Activated CD8-positive, alpha-beta memory T cell treated with anti-CD3 and anti-CD28 coated beads for 48 hours (primary cell): ENCODE results near the gene FOXP1.

ENCODE experiments used
- DNase-seq, 3 experiments: peaks; one replicate each; pipeline ENCODE4 v3.0.0-alpha.2; 2020; ENCODE audit warnings: low read depth in 2 of 3, low spot score in 2 of 3

FOXP1 gene

DNA sequence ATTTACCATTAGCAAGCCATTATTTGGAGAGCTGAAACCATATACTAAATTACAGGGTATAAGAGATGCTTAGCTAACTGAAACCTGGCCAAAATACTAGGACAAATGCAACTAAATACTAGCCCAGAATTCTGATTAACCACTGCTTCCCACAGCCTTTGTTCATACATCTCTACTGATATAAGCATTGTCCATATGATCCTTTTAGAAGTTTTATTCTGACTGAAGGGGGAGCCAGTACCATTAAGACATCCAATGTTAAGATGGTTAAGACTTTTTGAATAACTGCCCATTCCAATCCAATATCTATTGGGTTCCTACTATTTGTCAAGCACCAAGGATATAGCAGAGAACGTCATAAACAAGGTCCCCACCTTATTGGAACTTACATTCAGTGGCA is 421.3 kb downstream of the FOXP1 start:
- no peak for DNase-seq

DNA sequence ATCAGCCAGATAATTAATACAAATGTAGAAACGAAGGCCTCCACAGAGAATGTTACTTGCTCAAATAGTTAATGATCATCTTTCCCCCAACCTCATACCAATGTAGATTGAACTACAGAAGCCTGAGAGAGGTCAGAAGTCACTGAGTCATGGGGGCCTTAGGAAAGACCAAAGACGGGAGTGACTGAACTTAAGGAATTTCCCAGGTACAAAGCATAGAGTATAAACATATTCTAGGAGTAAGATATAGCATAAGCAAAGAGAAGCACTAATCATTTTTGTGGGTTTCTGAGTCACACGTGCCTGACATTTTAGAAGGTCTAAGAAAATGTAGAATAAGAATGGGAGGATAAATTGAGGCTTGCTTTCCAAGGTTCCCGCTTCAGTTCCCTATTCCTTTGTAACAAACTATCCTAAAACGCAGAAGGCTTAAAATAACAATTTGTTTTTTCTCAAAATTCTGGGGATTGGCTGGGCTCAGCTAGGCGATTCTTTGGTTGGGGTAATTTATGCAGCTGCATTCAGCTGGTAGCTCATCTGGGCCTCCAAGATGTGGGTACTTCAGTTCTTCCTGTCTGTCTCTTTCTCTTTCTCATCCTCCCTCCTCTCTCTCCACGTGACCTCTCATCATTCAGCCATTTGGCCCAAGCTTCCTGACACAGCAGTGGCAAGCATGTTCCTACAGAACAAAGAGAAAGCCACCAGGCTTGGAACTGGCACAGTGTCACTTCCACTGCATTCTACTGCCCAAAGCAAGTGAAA is 422.6 kb downstream of the FOXP1 start:
- DNase-seq, result no peak

DNA sequence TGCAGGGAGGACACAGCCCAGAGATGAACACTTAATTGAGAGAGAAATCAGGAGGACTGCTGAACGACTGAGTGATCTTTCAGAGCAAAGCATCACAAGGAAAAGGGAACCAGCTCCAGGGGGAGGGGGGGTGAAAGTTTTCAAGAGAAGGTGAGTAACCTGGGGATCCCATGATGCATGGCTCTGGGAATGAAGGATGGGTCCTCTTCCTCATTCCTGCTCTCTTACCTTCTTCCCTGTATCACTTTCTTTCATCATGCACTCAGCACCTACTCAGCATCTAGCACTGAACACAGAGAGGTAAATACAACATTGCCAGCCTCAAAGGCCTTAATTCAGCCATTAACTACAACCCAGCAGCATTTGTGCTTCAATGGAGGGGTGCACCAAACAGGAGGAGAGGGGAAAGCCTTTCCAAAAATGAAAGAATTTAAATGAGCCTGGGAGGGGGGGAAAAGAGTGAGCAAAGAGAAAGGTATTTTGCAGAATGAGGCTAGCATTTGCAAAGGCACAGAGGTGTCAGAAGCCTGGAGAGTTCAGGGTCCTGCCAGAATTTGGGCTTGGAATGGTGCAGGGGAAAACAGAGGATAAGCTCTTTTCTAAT is 427.4 kb downstream of the FOXP1 start:
- no peak for DNase-seq

DNA sequence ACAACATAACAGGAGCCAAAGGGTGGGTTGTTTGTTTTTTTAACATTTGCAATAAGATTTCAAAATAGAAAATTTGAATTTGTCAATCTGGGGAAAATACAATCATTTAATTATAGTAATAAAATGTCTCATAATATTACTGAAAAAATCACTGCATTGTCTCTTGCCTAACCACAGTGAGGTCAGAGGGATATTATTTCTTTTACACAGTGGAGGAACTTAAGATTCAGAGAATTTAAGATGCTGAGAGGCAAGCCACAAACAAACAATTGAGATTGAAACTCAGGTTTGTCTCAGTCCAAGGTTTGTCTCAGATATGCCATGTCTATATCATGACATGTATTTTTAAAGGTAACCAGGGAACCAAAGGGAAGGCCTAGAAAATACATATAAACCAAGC is 428.7 kb downstream of the FOXP1 start:
- DNase-seq, result no peak

DNA sequence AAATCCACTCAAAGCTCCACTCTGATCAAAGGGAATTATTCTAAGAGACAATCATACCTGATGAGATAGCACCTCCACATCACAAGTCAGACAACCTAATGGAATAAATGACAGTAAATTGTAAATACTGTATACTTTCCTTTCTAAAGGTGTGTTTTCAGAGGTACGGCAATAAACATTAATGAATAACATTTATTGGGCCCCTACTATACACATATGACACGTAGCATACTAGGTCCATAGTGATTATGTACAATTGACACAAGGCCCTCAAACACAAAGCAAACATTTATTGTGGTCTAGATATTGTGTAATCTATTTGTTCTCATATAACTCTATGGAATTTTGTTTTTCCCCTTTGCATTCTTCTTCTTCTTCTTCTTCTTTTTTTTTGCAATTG is 429.8 kb downstream of the FOXP1 start:
- DNase-seq, result no peak

DNA sequence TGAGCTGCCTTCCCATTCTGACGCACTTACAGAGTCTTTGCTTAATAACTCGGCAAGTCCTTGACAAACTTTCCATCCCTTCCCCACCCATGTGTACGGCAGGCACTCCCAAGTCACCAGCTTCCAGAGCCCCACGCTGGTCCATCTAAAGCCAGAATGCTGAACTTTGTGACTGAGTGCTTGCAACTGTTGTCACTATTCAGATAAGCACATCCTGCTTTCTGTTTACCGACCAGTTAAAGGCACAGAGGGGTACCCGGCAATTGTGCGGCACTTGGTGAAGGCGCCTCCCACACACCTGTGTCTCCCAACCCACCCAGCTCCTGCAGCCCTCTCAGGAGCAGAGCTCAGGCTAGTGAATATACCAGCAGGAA is 430.6 kb downstream of the FOXP1 start:
- DNase-seq, result no peak

DNA sequence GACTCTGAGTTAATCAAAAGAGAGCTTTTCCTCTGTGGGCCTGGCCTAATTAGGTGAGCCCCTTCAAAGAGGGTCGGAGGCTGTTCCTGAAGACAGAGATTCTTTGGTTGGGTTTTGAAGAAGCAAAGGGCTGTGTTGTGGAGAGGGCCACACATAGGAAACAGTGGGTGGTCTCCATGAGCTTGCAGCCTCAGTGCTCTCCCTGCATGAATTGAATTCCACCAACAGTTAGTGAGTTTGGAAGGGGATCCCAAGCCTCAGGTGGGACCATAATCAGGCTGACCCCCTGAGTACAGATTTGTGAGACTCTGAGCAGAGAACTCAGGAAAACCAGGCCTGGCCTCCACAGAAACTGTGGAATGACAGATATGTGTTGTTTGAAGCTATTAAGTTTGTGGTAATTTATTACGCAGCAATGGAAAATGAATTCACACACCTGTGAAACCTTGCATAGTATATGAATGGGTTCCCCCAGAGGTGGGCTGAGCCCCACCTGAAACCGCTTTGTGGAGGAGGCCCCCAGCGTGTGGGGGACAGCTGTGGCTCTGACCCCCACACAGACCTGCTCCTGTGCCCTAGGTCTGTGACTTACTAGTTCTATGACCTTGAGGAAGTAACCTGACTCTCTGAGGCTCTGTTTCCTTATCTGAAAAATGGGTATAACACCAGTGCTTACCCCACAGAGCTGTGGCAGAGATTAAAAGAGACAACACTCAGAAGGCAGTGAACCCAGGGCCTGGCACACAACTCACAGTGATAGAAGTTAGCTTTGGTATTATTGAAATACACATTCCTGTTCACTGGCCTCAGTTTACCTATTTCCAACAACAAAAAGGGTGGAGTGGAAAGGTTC is 431.3 kb downstream of the FOXP1 start:
- DNase-seq, result no peak

DNA sequence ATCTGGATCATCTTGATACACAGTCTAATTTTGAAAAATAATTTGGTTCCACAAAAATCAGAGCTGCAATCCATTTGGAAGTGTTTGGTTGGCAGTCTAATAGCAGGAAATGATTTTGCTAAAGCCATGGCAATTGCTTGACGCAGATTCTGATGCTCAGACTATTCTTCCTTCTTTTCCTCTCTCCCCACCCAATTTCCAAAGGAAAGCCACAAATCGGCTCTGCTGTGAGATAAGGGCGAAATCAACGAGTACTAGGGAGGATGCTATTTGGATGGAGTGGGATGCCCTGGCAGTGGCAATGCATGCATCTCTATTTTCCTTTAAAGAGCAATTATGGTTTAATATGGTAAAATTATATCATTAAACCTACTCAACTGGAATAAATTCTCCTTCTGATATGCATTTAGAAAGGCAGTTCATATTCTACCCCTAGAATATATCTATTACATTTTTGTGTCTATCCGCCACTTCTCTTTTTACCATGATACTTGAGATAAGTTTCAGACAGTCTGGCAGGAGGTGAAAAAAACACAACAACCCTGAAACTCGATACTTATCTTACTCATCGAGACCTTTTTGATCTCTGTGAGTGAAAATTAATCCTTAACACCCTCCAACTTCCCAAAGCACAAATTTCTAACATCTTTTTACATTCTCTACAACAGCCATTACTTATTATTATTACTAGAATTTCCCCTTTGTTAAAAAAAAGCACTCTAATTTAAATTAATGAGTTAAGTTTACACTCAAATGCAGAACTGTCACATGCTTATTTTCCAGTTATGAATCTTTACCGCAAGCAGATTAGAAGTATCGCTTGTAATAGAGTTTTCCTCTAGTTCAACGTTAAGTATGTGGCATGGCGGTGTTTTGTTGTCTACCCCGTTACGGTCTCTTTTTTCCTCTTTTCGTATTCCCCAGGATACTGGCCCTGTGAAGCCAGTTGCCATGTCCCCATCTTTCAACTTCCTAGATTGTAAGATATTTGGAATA is 433.3 kb downstream of the FOXP1 start:
- DNase-seq, result no peak

DNA sequence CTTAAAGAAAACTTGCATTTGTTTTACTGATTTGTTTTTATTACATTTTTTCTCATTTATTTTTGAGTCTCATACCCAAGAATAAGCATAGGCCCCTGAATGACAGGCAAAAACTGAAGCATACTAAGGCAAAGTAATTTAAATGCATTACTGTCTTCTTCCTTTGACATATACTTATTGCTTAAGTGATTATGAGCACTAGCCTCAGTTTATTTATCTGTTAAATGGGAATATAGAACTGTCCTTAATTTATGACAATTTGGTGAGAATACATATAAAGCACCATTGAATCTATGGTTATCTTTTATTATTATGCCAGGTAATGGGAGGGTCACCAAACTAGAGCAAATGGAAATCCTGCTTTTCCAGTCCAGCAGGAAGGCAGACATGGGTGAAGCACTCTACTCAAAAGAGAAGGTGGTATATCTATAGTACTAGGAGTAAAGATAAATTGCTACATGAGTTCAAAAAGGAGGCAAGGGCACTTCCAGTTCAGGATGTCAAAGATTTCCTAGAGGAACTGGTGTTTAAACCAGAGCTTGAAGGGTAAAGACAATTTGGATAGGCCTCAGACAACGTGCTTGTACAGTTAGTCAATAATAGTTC is 435.0 kb downstream of the FOXP1 start:
- DNase-seq, result no peak

DNA sequence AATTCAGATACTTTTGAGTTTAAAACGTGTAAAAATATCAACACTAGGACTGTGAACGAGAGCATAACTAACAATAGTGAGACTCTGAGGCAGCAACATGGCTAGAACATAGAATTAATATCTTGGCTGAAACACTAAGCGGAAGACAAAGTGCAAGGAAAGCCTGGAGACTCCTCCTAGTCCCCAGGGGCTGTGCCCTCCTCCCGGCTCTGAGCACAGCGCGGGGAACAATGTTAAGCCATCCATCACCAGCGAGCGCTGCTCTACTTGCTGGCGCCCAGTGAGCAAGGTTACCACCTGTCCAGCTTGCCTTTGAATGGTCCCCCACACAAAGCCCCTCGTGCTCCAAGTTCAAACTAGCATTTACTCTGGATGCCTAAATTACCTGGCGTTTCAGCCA is 436.9 kb downstream of the FOXP1 start:
- no peak for DNase-seq

DNA sequence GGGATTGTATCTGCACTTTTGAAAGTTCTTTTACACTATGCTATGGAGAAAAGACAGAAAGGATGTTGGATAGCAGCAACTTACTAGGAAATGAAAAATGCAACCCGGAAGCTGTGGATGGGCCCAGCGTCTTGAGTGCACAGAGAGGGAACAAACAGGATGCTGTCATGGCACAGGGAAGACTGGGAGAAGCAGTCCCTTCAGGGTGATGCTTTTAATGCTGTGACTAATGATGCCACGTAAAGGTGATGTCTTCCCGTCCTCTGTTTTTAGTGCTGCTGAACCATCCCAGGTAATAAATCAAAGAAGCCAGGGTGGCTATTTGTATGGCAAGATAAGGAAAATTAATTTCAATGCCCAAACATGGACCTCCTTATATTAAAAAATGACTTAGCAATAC is 437.6 kb downstream of the FOXP1 start:
- DNase-seq, result no peak

DNA sequence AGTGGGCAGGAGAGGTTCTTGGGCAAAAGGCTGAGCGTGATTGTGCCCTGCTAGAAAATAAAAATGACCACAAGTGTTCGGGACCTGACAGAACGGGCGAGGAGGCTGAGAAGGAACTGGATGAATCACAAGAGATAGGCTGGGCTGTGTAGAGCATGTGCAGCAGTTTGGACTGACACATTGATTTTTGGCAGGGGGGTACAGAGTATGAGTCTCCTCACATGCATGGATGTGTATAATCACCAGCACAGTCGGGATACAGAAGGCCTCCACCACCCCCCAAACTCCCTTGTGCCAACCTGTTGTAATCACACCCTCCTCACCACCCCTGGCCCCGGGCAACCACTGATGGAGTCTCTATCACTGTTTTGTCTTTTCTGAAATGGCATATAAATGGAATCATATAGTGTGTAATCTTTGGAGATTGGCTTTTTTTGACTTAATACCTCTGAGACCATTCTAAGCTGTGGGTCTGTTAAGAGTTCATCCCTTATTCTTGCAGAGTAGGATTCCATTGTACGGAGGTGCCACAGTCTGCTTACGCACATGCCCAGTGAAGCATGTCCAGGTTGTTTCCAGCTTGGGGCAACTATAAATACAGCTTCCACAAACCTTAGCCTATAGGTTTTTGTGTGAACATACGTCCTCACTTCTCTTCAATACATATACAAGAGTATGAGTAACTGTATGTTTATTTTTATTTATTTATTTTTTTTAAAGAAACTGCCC is 438.8 kb downstream of the FOXP1 start:
- no peak for DNase-seq

DNA sequence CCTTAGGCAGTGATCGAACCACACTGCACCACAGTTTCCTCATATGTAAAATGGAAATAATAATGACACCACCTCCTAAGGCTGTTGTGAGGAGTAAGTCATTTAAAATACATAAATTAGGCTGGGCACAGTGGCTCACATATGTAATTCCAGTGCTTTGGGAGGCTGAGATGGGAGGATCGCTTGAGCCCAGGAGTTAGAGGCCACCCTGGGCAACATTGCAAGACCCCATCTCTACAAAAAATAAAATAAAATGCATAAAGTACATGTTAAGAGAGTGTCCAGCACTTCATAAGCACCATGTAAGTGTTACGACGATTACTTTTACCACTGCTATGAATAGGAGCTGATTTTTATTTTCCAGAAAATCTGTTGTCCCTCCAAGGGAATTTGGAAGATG is 440.0 kb downstream of the FOXP1 start:
- no peak for DNase-seq

DNA sequence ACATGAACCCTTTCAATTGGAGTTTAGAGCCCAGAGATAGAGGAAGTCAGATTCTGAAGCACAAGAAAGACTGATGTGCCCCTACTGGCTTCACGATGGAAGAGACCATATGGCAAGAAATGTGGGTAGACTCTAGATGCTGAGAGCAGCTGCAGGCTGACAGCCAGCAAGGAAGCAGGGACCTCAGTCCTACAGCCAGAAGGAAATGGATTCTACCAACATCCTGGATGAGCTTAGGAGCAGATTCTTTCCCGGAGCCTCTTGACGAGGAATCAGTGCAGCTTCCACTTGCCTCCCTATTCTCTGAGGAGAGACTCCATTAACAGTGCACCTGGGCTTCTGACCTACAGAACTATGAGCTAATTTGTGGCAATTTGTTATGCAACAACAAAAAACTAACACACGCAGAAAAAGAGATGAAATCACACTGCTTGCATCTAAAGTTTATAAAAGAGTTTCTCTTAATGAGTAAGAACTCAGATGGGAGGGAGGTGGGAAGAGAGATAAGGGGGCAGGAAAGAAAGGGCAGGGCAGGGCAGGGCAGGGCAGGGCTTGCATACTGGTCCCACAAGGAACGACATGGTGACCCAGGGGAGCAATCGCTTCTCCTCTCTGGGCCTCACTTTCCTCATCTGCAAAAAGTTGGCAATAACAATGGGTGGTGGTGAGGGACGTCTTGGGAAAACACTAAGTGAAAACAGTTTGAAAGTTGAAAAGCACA is 440.9 kb downstream of the FOXP1 start:
- no peak for DNase-seq

DNA sequence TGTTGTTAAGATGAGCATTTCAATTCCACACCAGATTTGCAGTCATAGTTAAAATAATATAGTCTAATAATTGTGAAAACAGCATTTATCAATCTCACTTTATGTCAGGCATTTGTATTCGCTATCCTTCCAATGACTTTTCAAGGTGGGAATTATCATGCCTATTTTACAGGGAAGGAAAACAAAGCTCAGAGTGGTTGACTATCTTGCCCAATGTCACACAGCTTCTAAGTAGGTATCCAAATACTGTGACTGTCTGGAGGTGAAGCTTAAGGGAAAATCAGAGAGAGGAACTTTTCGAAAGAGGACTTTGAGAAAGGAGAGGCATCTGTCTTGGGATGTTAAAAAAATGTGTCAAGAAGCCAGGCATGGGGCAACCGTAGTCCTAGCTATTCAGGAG is 443.1 kb downstream of the FOXP1 start:
- no peak for DNase-seq

DNA sequence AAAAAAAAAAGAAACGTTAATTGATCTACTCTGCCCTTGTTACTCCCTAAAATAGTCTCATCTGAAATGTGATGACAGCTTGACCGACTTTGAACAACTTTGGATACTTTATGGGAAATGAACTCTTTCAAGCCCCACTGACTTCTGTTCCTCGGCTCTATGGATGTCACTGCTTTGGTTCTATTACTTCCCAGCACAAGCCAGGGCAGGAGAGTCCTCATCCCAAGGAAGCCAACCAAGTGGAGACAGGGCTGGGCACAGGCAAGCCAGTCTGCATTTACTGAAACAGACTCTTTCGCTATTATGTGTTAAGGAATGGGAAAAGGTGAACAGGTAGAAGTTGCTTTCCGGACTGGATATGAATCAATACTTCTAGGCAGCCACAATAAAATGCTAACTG is 444.0 kb downstream of the FOXP1 start:
- no peak for DNase-seq

DNA sequence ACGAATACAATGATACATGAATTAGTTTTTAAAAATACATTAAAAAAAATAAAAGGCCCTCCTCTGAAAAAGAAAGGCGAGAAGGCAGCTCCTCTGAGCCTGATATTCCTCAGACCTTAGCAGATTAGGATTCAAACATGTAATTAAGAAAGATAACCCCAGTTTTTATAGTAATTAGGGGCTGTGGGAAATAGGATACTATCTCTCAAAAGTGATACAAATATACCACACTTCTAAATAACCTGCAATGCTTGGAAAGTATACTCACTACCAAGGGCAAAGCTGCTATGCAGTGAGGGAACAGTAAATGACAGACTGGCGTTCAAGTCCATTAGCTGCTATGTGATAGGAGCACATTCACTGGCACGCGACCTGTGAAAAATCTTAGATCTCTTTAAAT is 445.1 kb downstream of the FOXP1 start:
- DNase-seq, result no peak

DNA sequence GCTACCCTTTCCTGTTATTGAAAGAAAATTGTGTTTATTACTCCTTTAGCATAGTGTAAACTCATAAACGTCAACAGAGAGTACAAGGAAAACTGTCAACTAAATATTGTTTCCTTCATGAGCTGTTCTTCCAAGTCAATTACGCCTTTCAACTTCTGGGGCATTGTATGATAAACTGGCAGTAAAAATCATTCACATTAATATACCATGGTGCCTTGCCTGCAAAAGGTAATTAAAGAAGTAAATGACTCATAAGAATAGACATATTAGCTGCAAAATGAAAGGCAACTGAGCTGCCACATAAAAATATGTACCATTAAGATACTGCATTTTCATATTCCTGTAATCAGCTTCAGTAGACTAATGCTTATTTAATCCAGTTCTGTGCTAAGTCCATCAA is 447.3 kb downstream of the FOXP1 start:
- DNase-seq, result no peak

DNA sequence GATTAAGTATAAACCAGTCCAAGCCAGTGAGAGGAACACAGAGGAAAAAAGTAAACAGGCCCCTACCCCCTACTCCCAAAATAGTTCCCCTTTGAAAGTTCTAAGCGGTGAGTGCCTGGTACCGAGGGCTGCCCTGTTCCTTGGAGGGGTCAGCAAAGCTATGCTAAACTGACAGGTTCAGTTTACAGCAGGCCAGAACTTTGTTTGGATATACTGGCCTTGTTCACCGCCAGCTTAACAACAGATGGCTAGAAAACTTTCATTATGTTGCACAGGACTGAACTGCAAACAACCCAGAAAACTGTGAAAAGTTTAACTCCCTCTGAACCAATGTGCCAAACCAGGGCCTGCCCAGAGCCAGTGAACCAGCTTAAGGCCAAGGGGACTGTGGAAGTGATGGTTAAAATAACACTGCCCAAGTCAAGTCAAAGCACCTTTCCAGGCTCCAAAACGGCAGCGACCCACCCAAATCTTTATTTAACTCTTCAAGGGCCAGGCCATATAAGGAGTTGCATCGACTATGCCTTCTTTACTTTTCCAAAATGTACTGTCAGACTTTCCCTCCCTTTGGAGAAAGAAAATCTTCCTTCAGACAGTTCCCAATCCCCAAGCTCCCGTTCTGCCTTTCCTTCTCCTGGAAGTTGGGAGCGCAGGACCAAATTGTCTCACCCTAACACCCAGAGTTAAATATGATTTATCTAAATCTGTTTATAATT is 448.0 kb downstream of the FOXP1 start:
- DNase-seq, result no peak
